Lung (tissue), 12 donors: ENCODE measurements around the gene DAPK2. TPM values are rescaled to one million over a fixed set of nuclear protein-coding genes. Genes with fewer than 3 reads are reported as not detected.

Experiments used
- ATAC-seq: fragments of 200-7000 bp; cut with Tn5 transposase; one replicate; pipeline ENCODE4 v1.9.1; 2020; ENCODE audit warnings: moderate number of reproducible peaks; ENCODE audit not compliant: insufficient read depth, low FRiP score
- DNase-seq, 3 donors: peaks; one replicate each; pipeline ENCODE4 v3.0.0-alpha.2; 2013 to 2017
- H3K27ac ChIP-seq, 2 donors: one replicate each; pipeline ENCODE4 v1.5.1; 2013; ENCODE audit warnings: mild to moderate bottlenecking in 2 of 2, moderate library complexity in 2 of 2, control low read depth in 1 of 2, inconsistent platforms in 1 of 2, low read depth in 1 of 2, low read length in 1 of 2
- H3K27me3 ChIP-seq, 3 donors: one replicate each; pipeline ENCODE4 v1.5.1; 2013; ENCODE audit warnings: low read length in 2 of 3; ENCODE audit not compliant: control insufficient read depth in 3 of 3, insufficient read depth in 3 of 3
- H3K36me3 ChIP-seq, 4 donors: one replicate each; pipeline ENCODE4 v1.5.1; 2013; ENCODE audit warnings: low read length in 4 of 4, mild to moderate bottlenecking in 1 of 4, moderate library complexity in 1 of 4; ENCODE audit not compliant: control insufficient read depth in 4 of 4, insufficient read depth in 4 of 4
- H3K4me1 ChIP-seq, 5 donors: one replicate each; pipeline ENCODE4 v1.5.1; 2013; ENCODE audit warnings: low read length in 5 of 5, mild to moderate bottlenecking in 2 of 5, moderate library complexity in 1 of 5; ENCODE audit not compliant: control insufficient read depth in 5 of 5, insufficient read depth in 5 of 5
- H3K4me3 ChIP-seq: one replicate; pipeline ENCODE4 v1.5.1; 2013; ENCODE audit warnings: mild to moderate bottlenecking, control low read depth, moderate library complexity
- H3K9ac ChIP-seq, 2 donors: one replicate each; pipeline ENCODE4 v1.5.1; 2013; ENCODE audit warnings: low read length in 2 of 2, control low read depth in 1 of 2; ENCODE audit not compliant: insufficient read depth in 1 of 2
- H3K9me3 ChIP-seq, 4 donors: one replicate each; pipeline ENCODE4 v1.5.1; 2013; ENCODE audit warnings: low read length in 3 of 4, mild to moderate bottlenecking in 1 of 4, moderate library complexity in 1 of 4; ENCODE audit not compliant: control insufficient read depth in 4 of 4, insufficient read depth in 3 of 4
- CTCF ChIP-seq: IDR thresholded peaks from 2 replicates; pipeline ENCODE4 v1.5.1; 2012; ENCODE audit warnings: mild to moderate bottlenecking; ENCODE audit errors: control extremely low read depth, extremely low read depth
- WGBS, 2 donors: extraction: QIAGEN DNeasy Blood & Tissue Kit; methylation state at CpG; one replicate each; pipeline ENCODE4 v1.1.7; 2013; 5-methylcytosine and 5-hydroxymethylcytosine counted together
- polyA plus RNA-seq, 2 donors: library from polyadenylated mRNA; stranded (reverse); fragments of 200-250 nt; gene quantifications; one replicate each; pipeline ENCODE4 v1.2.1, GENCODE V29; 2013
- total RNA-seq, 2 donors: library from RNA; depleted of rRNA in 1 of 2; stranded (reverse); fragments of >200 nt in 1 of 2; gene quantifications; one replicate each; pipeline ENCODE4 v1.2.1, GENCODE V29; 2014 to 2021
- donor health status: control.
- donor health status: control.
- donor health status: Bipolar disorder and iron deficiency.
- donor health status: healthy.
- donor health status: DM: yes; HTN: yes; CAD: no.

The DAPK2 gene
- total and polyA plus RNA-seq, 4 donors = 20.5 to 59.0 (median 49.1) TPM

GRCh38 chr15:64029633-64030032 is 16.7 kb downstream of the DAPK2 start:
- WGBS, 2 donors = 95% methylated on average over 4 of the region's 4 CpGs
- no peak for TF ChIP-seq CTCF
- no peak for ATAC-seq

GRCh38 chr15:64029110-64029509 is 17.2 kb downstream of the DAPK2 start:
- peaks cover 0 to 7% (median 0%) of the 10 kb centered on the region in 5 donors for H3K4me1 ChIP-seq
- no peak for TF ChIP-seq CTCF
- H3K27ac ChIP-seq = no peak overlapping the region
- no peaks in the 10 kb centered on the region for H3K27me3 ChIP-seq
- peaks cover 0 to under 1% (median 0%) of the 10 kb centered on the region in 4 donors for H3K9me3 ChIP-seq
- 67 to 77% methylated on average over 8 of the region's 8 CpGs for WGBS, 2 donors
- no peaks in the 10 kb centered on the region for H3K36me3 ChIP-seq
- no peak overlapping the region for H3K9ac ChIP-seq
- no peak for DNase-seq
- H3K4me3 ChIP-seq = no peak overlapping the region
- ATAC-seq = no peak

More at GRCh38 chr15:64029633-64030032, 16.7 kb downstream of the DAPK2 start:
- DNase-seq = no peak
- H3K27me3 ChIP-seq = no peaks in the 10 kb centered on the region
- H3K27ac ChIP-seq = no peak overlapping the region
- no peak overlapping the region for H3K4me3 ChIP-seq
- H3K9me3 ChIP-seq = peaks cover 0 to 2% (median 0%) of the 10 kb centered on the region in 4 donors
- peaks cover 0 to 4% (median 0%) of the 10 kb centered on the region in 5 donors for H3K4me1 ChIP-seq
- no peak overlapping the region for H3K9ac ChIP-seq
- peaks cover 0 to 1% (median 0%) of the 10 kb centered on the region in 4 donors for H3K36me3 ChIP-seq

GRCh38 chr15:64026591-64026990 is 19.7 kb downstream of the DAPK2 start:
- H3K27me3 ChIP-seq = no peaks in the 10 kb centered on the region
- ATAC-seq (no peak), DNase-seq (peak in 1 of 3 donors; percentile 59)
- no peak overlapping the region for H3K4me3 ChIP-seq
- H3K27ac ChIP-seq = no peak overlapping the region
- TF ChIP-seq CTCF = no peak
- peaks cover 0 to 2% (median 0%) of the 10 kb centered on the region in 4 donors for H3K36me3 ChIP-seq
- peaks cover 0 to 10% (median 0%) of the 10 kb centered on the region in 5 donors for H3K4me1 ChIP-seq
- no peak overlapping the region for H3K9ac ChIP-seq
- H3K9me3 ChIP-seq = no peaks in the 10 kb centered on the region
- 72 to 78% methylated on average over 4 of the region's 4 CpGs for WGBS, 2 donors
